Measurements from ENCODE around the gene APLP2. TPM values are rescaled to one million over a fixed set of nuclear protein-coding genes. Genes with fewer than 3 reads are reported as not detected.
"Not testable (repeated sequence)": the region's sequence is repeated elsewhere in the genome, so short reads cannot be mapped to it uniquely, and the experiment has no call there.

Gene APLP2
- total RNA-seq, 1 donor: 724 TPM

GRCh38 chr11:130191896-130192295, 122.2 kb downstream of the APLP2 start:
- DNase-seq (ENCODE audit: low read depth): no peak
- H3K4me3 ChIP-seq (ENCODE audit: low read depth, low read length): no peak overlapping the region
- TF ChIP-seq, protein P1, sequence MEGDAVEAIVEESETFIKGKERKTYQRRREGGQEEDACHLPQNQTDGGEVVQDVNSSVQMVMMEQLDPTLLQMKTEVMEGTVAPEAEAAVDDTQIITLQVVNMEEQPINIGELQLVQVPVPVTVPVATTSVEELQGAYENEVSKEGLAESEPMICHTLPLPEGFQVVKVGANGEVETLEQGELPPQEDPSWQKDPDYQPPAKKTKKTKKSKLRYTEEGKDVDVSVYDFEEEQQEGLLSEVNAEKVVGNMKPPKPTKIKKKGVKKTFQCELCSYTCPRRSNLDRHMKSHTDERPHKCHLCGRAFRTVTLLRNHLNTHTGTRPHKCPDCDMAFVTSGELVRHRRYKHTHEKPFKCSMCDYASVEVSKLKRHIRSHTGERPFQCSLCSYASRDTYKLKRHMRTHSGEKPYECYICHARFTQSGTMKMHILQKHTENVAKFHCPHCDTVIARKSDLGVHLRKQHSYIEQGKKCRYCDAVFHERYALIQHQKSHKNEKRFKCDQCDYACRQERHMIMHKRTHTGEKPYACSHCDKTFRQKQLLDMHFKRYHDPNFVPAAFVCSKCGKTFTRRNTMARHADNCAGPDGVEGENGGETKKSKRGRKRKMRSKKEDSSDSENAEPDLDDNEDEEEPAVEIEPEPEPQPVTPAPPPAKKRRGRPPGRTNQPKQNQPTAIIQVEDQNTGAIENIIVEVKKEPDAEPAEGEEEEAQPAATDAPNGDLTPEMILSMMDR (IDR thresholded peaks at IDR 0.05; ENCODE audit: insufficient read depth, low read length): no peak

GRCh38 chr11:130192845-130193267, 123.2 kb downstream of the APLP2 start:
- H3K4me3 ChIP-seq (ENCODE audit: low read depth, low read length): no peak overlapping the region
- TF ChIP-seq, protein P1 (IDR thresholded peaks at IDR 0.05; ENCODE audit: insufficient read depth, low read length): no peak
- DNase-seq (ENCODE audit: low read depth): no peak

- not testable (repeated sequence) for DNase-seq (ENCODE audit: low read depth); H3K4me3 ChIP-seq (ENCODE audit: low read depth, low read length)
These were observed 123.9 kb downstream of the APLP2 start for GRCh38 chr11:130193551-130193950.

Small RNA genes lying within 50 kb of the gene (small RNA-seq; reads per million reads assigned to genes)
- gene RF00015: not detected
- gene RPL34P21: not detected

Other genes starting within 250 kb of the APLP2 start
- 8.8 and 21.5 TPM in 2 replicates for gene NFRKB, start 174.3 kb upstream of the APLP2 start, total RNA-seq (ENCODE audit: low replicate concordance)
- 5.7 and 8.0 TPM in 2 replicates for gene PRDM10, start 67.1 kb upstream of the APLP2 start, total RNA-seq (ENCODE audit: low replicate concordance)
- 0.09 TPM in 1 of 2 replicates, not detected in the other for gene ST14, start 89.9 kb downstream of the APLP2 start, total RNA-seq (ENCODE audit: low replicate concordance)
- gene ZBTB44, start 245.0 kb downstream of the APLP2 start, total RNA-seq (ENCODE audit: low replicate concordance): 24.8 and 45.8 TPM in 2 replicates

Data from fibroblast of the aortic adventitia (primary cell).